HG02610 (cell line): Measurements from ENCODE around the gene EML4.
"Not testable (repeated sequence)": the region's sequence is repeated elsewhere in the genome, so short reads cannot be mapped to it uniquely, and the experiment has no call there.

ENCODE experiments used
- ATAC-seq: cut with Tn5 transposase; IDR thresholded peaks from one replicate; pipeline ENCODE4 v1.9.1; 2021; ENCODE audit warnings: mild to moderate bottlenecking, moderate library complexity; ENCODE audit not compliant: unreplicated experiment

The EML4 gene

DNA sequence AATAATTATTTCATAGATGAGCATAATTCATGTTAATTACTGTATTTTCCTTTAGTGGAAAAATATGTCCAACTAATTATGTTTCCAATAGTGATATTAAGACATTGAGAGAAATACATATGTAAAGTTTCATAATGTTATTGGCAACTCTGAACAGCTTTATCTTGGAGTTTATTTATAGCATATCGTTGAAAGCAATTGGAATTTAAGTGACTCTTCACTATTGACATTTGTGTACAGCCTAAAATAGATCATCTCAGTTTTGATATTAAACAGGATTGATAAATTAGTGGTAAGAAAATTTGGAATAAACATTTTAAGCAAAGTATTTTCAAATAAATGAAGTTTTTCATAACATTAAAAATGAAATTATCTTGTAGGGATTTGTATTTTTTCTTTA, 79.7 kb downstream of the EML4 start:
- no peak for ATAC-seq

DNA sequence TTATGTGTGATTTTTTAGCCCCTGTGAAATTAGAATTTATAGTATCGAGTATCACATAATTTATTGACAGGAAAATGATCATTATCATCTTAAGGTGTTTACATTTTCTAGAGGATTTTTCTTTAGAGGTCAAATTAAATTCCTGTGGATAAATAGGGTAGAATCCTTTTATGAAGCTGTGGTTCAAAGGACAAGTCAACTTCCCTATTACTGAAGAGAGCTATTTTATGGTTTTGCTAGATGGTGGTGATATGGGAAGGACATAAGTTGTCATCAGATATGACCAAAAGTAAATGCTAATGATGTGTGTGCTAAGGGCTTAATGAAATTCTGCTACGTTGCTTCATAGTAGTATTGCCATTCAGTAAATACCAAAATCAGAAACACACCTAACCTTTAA, 80.1 kb downstream of the EML4 start:
- no peak for ATAC-seq

DNA sequence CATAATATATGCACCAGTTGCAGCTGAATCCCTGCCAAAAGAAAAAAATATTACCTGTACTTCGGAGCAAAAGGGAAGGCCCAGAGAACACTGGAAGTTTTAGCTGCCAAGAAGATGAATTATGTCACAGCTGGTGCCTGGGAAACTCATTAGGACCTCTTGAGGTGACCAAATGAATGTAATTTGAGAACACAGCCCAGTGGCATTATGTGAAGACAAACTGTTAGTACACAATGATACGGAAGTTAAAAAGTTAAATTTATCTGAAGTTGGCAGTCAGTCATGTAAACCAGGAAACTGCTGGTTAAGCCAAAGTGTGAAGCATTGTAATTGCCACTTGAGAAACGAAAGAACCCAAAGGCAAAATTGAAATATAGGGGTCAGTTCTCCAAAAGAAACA, 80.7 kb downstream of the EML4 start:
- ATAC-seq = no peak

DNA sequence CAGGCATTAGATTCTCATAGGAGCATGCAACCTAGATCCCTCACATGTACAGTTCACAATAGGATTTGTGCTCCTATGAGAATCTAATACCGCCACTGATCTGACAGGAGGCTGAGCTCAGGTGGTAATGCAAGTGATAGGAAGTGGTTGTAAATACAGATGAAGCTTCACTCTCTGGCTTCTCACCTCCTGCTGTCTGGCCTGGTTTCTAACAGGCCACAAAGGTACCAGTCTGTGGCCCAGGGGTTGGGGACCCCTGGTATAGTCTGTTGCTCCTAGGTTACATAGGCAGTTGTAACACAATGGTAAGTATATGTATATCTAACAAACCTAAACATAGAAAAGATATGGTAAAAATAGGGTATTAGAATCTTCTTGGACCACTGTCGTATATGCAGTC, 81.8 kb downstream of the EML4 start:
- ATAC-seq = no peak

DNA sequence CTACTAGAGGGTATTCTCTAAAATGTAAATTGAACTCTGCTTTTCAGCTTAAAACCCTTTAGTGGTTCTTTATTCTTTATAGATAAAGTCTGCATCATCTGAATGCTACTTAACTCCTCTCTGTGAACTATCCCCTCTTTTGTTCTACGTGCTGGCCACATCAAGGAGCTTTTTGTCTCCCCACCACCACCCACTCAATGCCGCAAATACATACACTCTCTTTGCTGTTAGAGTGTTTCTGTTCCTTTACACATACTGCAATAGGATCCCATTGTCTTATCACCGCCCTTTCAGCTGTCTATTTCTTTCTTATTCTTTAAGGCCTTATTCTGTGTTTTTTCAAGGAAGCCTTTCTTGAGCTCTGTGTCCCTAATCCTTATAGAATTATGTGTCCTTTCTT, 83.3 kb downstream of the EML4 start:
- ATAC-seq = no peak

DNA sequence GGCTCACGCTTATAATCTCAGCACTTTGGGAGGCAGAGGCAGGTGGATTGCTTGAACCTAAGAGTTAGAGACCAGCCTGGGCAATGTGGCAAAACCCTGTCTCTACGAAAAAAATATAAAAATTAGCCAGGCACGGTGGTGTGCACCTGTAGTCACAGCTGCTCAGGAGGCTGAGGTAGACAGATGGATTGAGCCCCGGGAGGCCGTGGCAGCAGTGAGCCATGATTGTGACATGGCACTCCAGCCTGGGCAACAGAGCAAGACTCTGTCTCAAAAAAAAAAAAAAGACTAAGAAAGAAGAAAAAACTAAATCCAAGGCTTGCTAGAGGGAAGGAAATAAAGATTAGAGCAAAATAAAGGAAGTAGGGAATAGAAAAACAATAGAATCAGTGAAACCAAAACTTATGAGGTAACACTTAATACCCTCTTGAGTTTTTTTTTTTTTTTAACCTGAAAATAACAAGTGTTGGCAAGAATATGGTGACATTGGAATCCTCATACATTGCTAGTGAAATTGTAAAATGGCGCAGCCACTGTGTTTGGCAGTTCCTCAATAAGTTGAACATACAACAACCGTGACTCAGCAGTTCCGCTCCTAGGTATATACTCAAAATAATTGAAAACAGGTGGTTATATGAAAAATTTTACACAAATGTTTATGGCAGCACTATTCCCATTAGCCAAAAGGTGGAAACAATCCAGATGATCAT, 85.2 kb downstream of the EML4 start:
- ATAC-seq = no peak

DNA sequence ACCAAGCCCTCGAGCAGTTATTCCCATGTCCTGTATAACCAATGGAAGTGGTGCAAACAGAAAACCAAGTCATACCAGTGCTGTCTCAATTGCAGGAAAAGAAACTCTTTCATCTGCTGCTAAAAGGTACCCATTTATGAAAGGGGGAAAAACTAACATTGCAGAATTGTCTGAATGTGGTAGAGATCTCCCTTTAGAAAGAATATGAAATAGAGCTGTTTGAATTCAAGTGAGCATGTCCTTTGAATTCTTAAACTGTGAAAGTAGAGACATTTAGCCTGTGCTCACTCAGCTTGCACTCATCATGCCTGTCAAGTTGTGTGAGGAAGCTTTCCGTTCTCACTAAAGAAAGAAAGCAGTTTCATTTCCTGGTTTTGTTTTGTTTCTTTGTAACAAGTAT, 87.4 kb downstream of the EML4 start:
- ATAC-seq = peak; percentile 82

DNA sequence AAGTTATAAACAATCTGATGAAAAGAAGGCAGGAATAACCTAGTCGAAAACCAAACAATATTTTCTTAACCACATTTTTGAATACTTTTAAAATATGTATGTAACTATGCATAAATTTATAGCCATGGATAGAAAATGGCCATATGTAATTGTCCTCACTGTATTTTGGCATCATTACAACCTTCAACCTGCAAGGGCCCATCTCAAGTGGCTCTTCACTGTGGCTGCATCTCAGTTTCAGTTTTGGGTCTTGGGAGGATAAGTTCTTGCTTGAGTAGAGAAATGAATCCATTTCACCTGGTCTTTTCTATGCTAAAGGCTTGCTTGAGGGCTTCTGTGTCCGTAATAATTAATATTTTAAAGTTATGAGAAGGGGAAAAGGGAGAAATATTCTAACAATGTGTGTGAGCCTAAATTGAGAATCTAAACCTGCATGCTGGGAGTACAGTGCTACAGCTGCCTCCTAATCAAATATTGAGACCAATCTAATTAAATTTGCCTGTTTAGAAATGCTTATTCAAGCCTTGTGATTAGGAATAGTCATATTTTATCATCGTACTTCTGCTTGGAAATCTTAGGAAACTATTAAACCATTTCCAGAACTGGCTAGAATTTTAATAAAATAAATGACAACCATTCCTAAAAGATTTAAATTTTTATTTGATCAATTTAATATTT, 92.5 kb downstream of the EML4 start:
- no peak for ATAC-seq

DNA sequence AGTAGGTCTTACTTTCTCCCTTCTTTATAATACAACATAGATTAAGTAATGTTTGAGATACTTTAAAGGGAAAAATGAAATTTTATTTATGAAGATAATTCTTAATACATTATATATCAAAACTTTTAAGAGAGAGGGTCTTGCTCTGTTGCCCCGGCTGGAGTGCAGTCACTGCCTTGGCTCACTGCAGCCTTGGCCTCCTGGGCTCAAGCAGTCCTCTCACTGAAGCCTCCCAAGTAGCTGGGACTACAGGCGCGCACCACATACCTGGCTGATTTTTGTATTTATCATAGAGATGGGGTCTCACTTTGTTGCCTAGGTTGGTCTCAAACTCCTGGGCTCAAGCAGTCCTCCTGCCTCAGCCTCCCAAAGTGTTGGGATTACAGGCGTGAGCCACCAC, 97.1 kb downstream of the EML4 start:
- ATAC-seq = no peak

DNA sequence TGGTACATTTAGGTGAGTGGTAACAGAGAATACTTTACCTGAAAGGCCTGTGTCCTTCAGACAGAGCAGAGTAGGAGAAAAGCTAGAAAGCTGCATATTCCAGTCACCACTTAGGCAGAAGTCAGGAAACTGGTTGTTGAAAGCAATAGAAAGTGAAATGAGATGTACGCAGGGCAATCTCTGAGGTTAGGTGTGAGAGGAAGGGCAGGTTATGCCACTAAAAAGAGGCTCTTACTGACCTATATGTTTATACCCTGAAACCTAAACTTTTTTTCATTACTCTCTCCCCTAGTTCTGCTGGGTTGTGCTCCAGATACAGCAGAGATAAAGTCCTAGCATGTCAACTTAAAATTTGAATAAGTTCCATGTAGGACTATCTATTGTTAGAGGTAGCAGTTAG, 98.4 kb downstream of the EML4 start:
- peak; percentile 61 for ATAC-seq

DNA sequence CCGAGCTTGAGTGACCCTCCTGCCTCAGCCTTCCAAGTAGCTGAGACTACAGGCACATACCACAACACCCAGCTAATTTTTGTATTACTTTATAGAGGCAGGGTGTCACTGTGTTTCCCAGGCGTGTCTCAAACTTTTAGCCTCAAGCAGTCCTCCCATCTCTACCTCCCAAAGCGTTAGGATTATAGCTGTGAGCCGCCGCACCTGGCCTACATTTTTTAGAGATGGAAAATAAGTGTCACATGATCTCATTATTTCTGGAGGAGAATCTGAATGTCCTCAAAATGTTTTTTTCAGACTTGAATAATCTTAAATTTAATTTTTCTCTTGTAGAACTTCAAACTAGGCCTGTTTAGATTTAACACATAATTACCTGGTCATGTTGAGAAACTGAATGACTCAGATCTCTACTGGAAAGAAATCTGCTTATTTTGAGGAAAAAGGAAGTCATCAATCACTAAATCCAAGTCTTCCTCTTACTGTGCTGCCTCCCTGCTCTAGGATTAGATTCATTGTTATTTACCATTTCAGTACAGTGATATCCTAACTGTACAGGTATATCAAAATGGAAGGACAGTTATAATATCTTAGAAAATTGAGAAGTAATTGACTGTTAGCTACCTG, 99.5 kb downstream of the EML4 start:
- no peak for ATAC-seq

DNA sequence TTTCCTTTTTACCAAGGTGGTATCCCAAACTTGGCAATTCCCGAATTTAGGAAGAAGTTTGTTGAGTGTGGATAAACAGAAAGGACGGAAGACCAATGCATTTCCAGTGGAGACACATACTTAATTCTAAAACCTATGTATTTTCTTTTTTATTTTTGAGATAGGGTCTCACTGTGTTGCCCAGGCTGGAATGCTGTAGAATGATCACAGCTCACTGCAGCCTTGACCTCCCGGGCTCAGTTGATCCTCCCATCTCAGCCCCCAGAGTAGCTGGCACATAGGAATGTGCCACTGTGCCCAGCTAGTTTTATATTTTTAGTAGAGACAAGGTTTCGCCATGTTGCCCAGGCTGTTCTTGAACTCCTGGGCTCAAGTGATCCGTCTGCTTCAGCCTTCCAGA, 101.6 kb downstream of the EML4 start:
- no peak for ATAC-seq

DNA sequence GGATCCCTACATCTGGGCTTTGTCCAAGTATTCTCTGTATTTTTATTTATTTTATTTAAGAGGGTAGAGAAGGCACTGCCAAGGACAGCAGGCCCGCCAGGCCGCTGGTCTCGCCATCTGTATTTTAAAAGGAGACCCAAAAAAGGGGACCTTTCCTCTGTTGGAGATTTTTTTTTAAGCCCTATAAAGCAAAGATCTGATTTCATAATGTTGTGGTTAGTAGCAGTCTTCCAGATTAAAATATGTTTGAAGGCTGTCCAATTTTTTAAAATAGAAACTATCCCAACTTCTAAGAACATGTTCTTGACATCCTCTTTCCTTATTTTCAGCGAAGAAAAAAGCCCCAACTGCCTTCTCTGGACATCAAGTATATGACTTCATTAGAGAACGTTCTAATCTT, 102.1 kb downstream of the EML4 start:
- ATAC-seq = not testable (repeated sequence)

DNA sequence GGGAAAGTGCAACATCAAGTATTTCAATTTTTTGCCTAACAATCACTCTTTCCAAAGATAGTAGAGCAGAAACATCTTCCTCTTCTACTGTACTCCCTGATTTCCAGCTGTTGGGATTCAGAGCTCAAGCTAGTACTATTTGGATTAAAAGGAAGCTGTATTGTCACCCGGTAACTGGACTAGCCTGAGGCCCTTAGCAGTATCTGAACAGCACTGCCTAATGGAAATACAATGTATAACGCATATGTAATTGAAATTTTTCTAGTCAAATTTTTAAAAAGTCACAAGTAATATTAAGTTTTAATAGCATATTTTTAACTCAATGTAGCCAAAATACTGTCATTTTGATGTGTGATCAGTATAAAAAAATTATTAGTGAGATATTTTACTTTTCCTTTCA, 105.7 kb downstream of the EML4 start:
- ATAC-seq = no peak

DNA sequence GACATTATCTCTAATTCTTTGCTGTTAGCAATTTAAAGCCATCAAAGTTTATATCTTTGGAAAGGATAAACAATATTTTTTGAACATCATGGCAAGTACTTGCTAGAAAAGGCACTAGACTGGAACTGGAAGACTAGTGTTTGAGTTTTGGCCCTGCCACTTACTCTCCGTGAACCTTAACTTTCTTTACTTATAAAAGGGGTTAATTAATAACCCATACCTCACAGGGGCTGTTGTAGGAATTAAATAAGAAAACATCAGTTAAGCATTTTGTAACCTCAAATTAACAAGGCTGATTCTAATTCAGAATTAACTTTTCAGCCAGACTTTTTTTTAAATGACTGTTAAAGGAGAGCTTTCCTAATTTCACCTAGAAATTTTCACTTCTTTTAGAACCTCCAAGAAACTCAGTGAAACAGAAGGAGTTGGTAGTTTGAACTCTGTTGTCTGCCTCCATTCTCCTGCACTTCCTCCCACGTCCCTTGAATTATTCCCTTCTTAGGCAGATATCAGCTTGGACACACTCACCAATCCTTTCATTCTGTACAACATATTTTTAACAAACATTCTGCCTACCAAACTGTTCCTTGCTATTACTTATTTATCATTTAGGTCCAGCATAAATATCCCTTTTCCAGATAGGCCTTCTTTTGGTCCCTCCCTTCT, 112.4 kb downstream of the EML4 start:
- no peak for ATAC-seq

DNA sequence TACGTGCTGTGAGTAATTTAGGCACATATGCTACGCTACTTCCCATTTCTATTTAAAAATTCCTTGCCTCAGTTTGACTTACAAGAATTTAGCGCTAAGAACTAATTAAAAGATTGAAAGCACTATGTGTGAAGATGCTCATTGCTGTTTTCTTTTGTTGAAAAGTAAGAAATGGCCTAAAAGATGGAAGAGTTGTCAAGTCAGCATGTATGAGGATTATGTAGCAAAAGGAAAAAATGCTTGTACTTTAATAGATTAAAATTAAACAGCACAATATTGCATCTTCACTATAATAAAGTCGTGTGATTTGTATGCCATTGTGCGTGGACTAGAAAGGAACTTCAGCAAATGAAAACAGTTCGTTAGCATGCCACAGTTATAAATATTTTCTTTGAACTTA, 114.9 kb downstream of the EML4 start:
- no peak for ATAC-seq

DNA sequence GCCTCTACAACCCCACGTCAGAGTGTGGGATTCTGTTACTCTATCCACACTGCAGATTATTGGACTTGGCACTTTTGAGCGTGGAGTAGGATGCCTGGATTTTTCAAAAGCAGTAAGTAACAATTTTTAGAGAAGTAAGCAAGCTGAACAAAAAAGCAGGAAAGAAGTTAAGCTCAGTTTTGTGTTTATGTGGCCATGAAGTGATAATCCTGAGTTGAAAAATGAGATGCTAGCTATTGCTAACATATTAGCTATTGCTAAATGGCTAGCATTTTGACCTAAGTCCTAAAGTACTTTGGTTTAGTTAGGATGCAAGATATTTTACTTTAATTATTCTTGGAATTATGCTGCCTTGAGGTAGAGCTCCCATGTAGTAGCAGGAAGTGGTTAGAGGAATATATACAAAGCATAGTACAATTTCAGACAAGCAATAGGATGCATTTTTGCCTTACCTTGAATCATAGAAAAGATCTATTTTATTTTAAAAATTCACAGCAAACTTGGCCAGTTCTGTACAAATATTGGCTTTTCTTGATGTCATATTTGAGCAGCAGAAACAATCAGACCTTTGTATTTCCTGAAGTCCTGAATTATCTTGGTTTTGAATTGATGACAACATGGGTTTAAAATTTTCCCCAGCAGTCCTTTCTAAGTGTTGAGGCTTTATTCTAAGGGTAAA, 117.3 kb downstream of the EML4 start:
- ATAC-seq = no peak

DNA sequence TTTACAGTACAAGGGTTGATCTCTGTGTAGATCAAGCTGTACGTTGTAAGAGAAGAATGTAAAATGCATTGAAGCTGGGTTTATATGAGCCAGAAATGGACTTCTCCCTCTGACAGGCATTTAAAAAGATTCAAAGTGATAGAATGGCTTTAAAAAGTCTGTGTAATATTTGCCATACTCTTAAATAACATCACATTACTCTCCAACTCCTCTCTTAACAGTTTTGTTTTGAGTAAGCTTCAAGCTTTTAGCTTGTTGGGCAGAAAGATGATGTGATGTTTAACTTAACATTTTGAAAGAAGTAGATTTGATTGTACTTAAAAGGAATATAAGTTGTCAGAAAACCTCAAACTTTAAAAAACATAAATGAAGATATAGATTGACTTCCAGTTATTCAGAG, 119.7 kb downstream of the EML4 start:
- no peak for ATAC-seq

DNA sequence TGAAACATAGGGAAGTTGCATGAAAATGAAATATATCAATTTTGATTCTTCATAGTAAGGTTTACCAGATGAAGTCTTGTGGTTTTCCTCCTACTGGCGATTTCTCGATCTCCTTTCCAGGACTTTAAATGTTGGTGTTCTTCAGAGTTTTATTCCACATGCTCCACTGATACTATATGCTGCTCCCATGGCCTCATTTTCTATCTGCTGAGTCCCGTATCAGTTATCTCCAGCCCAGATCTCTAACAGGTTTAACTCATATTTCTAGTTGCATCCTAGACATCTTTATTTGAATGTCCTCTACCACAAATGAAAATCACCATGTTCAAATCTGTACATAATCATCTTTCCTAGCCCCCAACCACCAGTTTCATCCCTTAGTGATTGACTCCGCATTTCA, 120.1 kb downstream of the EML4 start:
- ATAC-seq = no peak

DNA sequence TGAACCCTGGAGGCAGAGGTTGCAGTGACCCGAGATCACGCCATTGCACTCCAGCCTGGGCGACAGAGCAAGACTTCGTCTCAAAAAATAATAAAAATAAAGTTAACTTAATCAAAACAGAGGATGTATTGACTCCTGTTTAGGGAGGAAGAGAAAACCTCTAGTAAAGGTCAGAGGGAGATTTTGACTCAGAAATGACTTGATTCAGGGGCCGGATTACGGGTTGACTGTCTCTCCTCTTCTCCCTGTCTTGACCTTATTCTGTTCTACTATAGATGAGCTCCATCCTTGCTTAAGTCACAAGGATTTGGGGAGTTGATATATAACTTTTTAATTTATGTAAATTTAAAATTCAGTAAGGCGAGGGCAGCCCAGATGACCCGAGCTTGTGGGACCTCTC, 120.9 kb downstream of the EML4 start:
- ATAC-seq = no peak

DNA sequence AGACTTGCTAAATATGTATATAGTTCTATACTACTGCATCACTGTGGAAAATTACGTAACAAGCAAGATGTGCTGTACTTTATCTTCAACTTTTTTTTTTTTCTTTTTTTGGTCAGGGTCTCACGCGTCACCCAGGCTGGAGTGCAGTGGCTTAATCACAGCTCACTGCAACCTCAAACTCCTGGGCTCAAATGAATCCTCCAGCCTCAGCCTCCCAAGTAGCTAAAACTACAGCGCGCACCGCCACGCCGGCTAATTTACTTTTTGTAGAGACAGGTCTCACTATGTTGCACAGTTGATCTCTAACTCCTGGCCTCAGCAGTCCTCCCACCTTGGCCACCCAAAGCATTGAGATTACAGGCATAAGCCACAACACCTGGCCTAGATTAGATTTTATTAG, 123.9 kb downstream of the EML4 start:
- ATAC-seq = no peak
